Stimulated activated naive CD8-positive, alpha-beta T cell treated with anti-CD3 and anti-CD28 coated beads, Interleukin-15, Interleukin-2, amounts not matched to agents 100 ng/mL and 50 ng/mL, for 24 hours (primary cell): ENCODE results near the gene TAS1R2.

ENCODE experiments used
- H3K27ac Mint-ChIP-seq: one replicate; pipeline ENCODE4 v1.8.0; 2021; ENCODE audit warnings: mild to moderate bottlenecking, mixed read lengths
- H3K27me3 Mint-ChIP-seq: one replicate; pipeline ENCODE4 v1.8.0; 2021; ENCODE audit warnings: mixed read lengths
- H3K36me3 Mint-ChIP-seq: one replicate; pipeline ENCODE4 v1.8.0; 2021; ENCODE audit warnings: low read depth, mixed read lengths
- H3K4me1 Mint-ChIP-seq: one replicate; pipeline ENCODE4 v1.8.0; 2021; ENCODE audit warnings: low read depth, mixed read lengths
- H3K4me3 Mint-ChIP-seq: one replicate; pipeline ENCODE4 v1.8.0; 2021; ENCODE audit warnings: mild to moderate bottlenecking, mixed read lengths
- H3K9me3 Mint-ChIP-seq: one replicate; pipeline ENCODE4 v1.8.0; 2021; ENCODE audit warnings: mixed read lengths

TAS1R2 gene

GRCh38 chr1:18795002-18795689, 64.3 kb downstream of the TAS1R2 start:
- Mint-ChIP-seq H3K4me1 (no peaks in the 10 kb centered on the region), H3K4me3 (no peak overlapping the region), H3K27me3 (peaks cover 34% of the 10 kb centered on the region), H3K27ac (no peak overlapping the region), H3K9me3 (no peaks in the 10 kb centered on the region), H3K36me3 (no peaks in the 10 kb centered on the region)

- H3K27me3 Mint-ChIP-seq = peaks cover 38% of the 10 kb centered on the region
- H3K36me3 Mint-ChIP-seq = no peaks in the 10 kb centered on the region
Measured at GRCh38 chr1:18794561-18794960, 64.9 kb downstream of the TAS1R2 start.

GRCh38 chr1:18794051-18794450, 65.4 kb downstream of the TAS1R2 start:
- Mint-ChIP-seq H3K9me3 (no peaks in the 10 kb centered on the region), H3K27ac (no peak overlapping the region), H3K36me3 (no peaks in the 10 kb centered on the region), H3K27me3 (peaks cover 40% of the 10 kb centered on the region), H3K4me3 (no peak overlapping the region), H3K4me1 (no peaks in the 10 kb centered on the region)

More at GRCh38 chr1:18794561-18794960, 64.9 kb downstream of the TAS1R2 start:
- H3K27ac Mint-ChIP-seq = no peak overlapping the region
- H3K4me3 Mint-ChIP-seq = no peak overlapping the region
- H3K9me3 Mint-ChIP-seq = no peaks in the 10 kb centered on the region
- H3K4me1 Mint-ChIP-seq = no peaks in the 10 kb centered on the region

- peaks cover 42% of the 10 kb centered on the region for H3K27me3 Mint-ChIP-seq
- H3K36me3 Mint-ChIP-seq = no peaks in the 10 kb centered on the region
- no peak overlapping the region for H3K4me3 Mint-ChIP-seq
- H3K9me3 Mint-ChIP-seq = no peaks in the 10 kb centered on the region
- no peak overlapping the region for H3K27ac Mint-ChIP-seq
- H3K4me1 Mint-ChIP-seq = no peaks in the 10 kb centered on the region
Measured at GRCh38 chr1:18793164-18793563, 66.3 kb downstream of the TAS1R2 start.

- H3K36me3 Mint-ChIP-seq = no peaks in the 10 kb centered on the region
- H3K27ac Mint-ChIP-seq = no peak overlapping the region
- no peaks in the 10 kb centered on the region for H3K9me3 Mint-ChIP-seq
- no peak overlapping the region for H3K4me3 Mint-ChIP-seq
- H3K4me1 Mint-ChIP-seq = no peaks in the 10 kb centered on the region
- peaks cover 43% of the 10 kb centered on the region for H3K27me3 Mint-ChIP-seq
Measured at GRCh38 chr1:18792747-18793146, 66.7 kb downstream of the TAS1R2 start.
